ENCODE results near the gene TGFBR2.

DNA sequence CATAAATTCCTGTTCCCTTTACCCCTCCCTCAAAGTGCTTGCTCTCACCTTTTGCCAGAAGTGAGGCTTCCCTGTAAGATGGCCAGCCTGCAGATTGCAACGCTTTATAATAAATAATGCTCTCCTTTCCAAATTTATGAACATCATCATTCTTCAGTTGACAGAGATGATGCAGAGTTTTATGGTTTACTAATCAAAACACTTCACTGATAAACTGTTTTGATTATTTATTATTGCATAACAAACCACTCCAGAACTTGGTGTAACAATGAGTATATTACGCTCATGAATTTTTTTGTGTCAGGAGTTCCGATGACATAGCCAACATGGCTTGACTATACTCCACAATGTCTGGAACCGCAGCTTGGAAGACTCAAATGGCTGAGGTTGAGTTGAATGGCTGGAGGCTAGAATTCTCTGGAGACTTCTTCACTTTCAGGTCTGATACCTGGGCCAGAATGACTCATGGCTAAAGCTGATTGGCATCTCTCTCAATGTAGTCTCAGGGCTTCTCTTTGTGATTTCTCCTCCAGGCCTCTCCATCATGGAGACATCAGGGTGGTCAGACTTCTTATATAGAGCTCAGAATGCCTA lies 27.3 kb upstream of the TGFBR2 start:
- TF ChIP-seq, protein P1, sequence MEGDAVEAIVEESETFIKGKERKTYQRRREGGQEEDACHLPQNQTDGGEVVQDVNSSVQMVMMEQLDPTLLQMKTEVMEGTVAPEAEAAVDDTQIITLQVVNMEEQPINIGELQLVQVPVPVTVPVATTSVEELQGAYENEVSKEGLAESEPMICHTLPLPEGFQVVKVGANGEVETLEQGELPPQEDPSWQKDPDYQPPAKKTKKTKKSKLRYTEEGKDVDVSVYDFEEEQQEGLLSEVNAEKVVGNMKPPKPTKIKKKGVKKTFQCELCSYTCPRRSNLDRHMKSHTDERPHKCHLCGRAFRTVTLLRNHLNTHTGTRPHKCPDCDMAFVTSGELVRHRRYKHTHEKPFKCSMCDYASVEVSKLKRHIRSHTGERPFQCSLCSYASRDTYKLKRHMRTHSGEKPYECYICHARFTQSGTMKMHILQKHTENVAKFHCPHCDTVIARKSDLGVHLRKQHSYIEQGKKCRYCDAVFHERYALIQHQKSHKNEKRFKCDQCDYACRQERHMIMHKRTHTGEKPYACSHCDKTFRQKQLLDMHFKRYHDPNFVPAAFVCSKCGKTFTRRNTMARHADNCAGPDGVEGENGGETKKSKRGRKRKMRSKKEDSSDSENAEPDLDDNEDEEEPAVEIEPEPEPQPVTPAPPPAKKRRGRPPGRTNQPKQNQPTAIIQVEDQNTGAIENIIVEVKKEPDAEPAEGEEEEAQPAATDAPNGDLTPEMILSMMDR (IDR thresholded peaks at IDR 0.05), result no peak
- no peak for TF ChIP-seq POLR2A (IDR thresholded peaks at IDR 0.05)
